HG03442 (cell line): Measurements from ENCODE around the gene TBXA2R.
"Not testable (repeated sequence)": the region's sequence is repeated elsewhere in the genome, so short reads cannot be mapped to it uniquely, and the experiment has no call there.

Source experiments
- ATAC-seq: cut with Tn5 transposase; IDR thresholded peaks from one replicate; pipeline ENCODE4 v1.9.1; 2021; ENCODE audit warnings: mild to moderate bottlenecking, moderate library complexity; ENCODE audit not compliant: unreplicated experiment

The TBXA2R gene

GRCh38 chr19:3641515-3642269 is 35.0 kb upstream of the TBXA2R start:
- ATAC-seq: no peak

- ATAC-seq: no peak
Measured at GRCh38 chr19:3639479-3639878, 32.8 kb upstream of the TBXA2R start.

DNA sequence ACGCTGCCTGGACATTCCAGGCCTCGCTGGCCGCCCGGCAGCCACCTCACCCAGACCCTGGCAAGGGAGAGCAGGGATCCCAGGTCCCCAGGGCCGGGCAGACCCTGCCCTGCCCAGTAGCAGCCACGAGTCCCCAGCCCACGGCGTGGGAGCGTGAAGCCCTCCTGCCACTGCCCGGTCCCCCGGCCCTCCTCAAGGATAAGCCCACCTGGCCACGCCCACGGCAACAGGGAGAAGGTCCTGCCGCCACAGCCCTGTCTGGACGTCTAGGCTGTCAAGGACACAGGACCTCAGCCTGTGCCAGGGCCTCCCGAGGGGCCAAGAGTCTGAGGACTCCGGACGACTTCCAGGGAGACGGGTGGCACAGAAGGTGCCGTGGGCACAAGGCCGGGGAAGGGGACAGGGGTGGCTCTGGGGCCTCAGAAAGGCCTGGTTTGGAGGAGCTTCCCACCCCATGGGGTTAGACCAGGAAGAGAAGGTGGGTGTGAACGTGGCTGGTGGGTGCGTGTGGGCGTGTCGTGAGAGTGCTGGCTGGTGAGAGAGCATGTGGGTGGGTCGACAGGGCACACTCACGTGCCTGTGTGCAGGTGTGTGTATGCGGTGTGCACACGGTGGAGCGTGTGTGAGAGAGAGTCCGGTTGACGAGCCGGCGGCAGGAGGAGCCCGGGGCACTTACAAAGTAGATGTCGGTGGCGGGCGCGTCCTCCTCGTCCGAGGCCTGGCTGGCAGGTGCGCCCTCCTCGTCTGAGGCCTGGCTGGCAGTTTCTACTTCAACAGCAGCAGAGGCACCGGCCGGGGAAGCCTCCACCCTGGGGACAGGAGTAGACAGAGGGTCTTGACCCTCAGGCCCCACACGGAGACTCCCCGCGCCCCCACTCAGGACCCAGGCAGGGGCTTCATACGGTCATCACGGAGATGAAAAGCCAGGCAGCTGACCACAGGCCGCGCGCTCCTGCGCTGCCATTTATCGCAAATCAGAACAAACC is 31.8 kb upstream of the TBXA2R start:
- no peak for ATAC-seq

- no peak for ATAC-seq
Measured at GRCh38 chr19:3637621-3638020, 30.9 kb upstream of the TBXA2R start.

- ATAC-seq: no peak
Measured at GRCh38 chr19:3636962-3637361, 30.3 kb upstream of the TBXA2R start.

- ATAC-seq: no peak
Measured at GRCh38 chr19:3636506-3636905, 29.8 kb upstream of the TBXA2R start.

DNA sequence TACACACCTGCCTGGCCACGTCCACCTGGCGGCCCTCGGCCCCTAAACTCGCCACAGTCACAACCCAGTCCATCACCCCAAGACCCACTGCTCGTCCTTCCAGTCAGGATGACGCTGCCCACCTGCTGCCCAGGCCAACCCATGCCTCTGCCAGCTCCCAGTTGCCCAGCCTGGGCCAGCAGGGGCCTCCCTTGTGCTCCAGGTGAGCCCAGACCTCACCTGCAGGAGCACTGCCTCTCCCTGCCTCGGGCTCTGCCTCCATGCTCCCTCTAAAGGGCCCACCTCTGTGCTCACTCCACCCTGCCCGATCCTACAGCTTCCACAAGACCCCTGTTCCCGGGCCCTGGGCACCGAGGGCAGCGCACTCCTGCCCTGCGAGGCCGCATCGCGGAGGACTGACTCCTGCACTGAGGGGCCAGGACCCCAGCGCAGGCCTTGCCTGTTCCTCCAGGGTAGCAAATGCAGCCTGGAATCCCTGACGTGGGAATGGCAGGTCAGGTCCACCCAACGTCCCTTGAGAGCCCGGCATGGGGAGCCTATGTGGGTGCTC is 27.9 kb upstream of the TBXA2R start:
- ATAC-seq: no peak

DNA sequence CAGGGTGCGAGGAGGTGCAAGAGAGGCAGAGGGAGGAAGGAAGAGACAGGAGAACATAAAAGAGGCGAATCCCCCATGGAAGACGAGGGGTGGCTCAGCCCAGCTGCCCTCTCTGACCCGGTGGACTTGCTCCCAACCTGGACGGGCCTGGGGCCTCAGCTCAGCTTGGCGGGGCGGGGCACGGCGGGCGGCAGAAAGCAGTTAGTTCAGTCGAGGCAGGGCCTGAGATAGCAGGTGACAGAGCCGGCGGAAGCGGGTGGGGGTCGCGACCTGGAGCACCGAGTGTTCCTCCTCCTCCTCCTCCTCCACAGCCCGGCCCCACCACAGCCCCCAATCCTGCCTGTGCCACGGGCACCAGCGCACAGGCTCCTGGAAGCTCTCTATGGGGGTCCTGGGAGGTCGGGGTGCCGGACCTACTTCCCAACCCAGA is 26.9 kb upstream of the TBXA2R start:
- ATAC-seq: no peak

- ATAC-seq: no peak
Measured at GRCh38 chr19:3632739-3633558, 26.3 kb upstream of the TBXA2R start.

DNA sequence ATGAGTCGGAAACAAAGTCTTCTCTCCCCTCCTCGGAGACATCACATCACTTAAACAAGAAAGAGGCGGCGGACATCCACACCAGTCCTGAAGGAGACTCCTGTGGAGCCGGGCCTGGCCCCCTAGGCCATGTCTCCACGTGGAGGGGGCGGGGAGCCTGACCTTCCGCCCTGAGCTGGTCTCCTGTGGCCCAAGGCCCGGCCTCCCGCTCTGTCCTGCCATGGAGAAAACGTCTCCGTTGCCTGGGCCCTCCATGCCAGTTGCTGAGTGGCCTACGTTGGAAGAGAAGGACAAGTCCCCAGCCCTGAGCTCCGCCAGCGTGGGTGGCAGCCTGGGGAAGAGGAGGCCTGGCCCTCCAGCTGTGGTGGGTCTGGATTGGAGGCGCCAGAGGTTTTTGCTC is 25.4 kb upstream of the TBXA2R start:
- no peak for ATAC-seq

- ATAC-seq: no peak
Measured at GRCh38 chr19:3631053-3631861, 24.6 kb upstream of the TBXA2R start.

DNA sequence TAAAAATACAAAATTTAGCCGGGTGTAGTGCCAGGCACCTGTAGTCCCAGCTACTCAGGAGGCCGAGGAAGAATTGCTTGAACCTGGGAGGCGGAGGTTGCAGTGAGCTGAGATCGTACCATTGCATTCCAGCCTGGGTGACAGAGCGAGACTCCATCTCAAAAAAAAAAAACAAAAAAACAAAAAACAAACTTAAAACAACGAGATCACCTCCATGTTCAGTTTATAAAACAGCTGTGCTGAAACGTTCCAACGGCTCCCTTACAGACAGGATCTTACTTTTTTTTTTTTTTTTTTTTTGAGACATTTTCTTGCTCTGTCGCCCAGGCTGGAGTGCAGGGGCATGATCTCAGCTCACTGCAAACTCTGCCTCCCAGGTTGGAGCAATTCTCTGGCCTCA is 22.1 kb upstream of the TBXA2R start:
- not testable (repeated sequence) for ATAC-seq

DNA sequence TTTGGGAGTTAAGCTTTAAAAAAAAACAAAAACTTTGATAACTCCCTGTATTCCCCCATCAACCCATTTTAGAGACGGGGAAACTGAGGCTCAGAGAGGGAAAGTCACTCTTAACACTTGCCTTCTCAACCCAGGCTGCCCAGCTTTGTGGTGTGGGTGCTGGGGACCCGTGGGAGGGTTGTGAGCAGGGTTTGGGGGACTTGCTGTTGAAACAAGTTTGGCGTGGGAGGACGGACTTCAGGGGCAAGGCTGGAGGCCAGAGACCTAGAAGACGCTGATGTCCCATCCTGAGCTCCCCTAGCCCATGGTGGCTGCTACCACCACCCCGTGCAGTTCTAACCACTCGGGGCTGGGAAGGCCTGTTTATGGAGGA is 20.7 kb upstream of the TBXA2R start:
- ATAC-seq: no peak

DNA sequence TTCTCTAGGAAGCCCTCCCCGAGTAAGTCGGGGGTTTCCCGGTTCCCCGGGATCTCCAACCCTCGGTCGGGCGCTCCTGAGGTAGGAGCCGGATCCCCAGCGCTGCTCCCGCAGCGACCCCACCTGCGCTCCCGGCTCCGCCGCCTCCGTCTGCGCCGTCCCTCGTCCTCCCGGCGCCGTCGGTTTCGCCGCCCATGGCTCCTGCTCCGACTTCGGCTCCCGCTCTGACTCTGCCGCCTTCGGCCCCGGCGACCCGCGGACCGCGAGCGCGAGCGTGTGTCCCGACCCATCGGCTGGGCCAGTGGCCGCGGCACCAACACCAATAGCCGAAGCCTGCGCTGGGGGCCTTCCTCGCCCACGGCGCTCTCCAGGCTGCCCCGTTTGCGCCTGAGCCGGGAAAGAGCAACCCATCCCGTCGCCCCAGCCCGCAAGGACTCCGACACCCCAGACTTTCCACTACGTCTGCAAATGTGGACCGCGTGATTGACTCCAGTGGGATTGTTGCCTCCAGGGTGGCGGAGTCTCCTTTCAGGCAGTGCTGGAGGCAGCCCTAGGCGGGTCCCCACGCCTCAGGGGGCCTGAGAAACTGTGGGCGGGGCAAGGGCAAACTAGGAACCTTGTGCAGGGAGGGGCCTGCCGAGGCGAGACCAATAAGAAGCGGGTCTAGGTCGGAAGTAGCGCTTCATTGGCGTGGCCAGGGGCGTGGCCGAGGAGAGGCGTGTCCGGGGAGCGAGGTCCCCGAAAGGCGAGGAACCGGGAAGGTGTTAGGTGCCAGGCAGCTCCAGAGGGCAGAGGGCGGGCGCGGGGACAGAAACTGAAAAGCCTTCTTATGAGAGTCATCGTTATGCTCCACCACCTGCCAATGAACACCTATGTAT is 20.0 kb upstream of the TBXA2R start, which contains the start of gene CACTIN:
Gene CACTIN, minus strand, starts transcription at position 318 of the 878 bp plus-strand sequence. Its CDS starts 28 bp downstream, at position 290.
- peak; percentile 87 for ATAC-seq

GRCh38 chr19:3625996-3626472 is 19.4 kb upstream of the TBXA2R start:
- ATAC-seq: no peak

DNA sequence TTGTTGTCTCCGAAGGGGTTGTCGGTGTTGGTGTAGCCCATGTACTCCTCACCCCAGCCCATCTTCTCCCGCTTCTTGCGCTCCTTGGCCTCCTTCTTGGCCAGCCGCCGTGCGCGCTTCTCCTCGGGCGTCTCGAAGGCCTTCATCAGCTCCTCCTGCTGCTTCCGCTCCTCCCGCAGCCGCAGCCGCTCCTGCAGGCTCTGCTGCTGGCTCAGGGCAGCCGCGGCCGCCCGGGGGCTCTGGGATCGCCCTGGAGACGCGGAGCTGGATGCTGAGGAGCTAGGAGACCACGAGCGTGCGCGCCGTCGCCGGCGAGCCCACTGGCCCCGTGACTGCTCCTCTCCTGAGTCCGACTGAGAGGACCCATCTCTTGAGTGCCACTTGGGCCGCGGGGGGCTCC is 17.0 kb upstream of the TBXA2R start:
- ATAC-seq: no peak

GRCh38 chr19:3622224-3622623 is 15.5 kb upstream of the TBXA2R start:
- ATAC-seq: no peak

- no peak for ATAC-seq
Measured at GRCh38 chr19:3621689-3622088, 15.0 kb upstream of the TBXA2R start.
